ENCODE data around the gene CDHR4. TPM values are rescaled to one million over a fixed set of nuclear protein-coding genes. Genes with fewer than 3 reads are reported as not detected.

Gene CDHR4
- total and polyA plus RNA-seq, 2 of the 8 experiments (the other 6 are each of a cell fraction or from before 2014, with no cell fraction given) = 0.50 to 0.60 TPM

DNA sequence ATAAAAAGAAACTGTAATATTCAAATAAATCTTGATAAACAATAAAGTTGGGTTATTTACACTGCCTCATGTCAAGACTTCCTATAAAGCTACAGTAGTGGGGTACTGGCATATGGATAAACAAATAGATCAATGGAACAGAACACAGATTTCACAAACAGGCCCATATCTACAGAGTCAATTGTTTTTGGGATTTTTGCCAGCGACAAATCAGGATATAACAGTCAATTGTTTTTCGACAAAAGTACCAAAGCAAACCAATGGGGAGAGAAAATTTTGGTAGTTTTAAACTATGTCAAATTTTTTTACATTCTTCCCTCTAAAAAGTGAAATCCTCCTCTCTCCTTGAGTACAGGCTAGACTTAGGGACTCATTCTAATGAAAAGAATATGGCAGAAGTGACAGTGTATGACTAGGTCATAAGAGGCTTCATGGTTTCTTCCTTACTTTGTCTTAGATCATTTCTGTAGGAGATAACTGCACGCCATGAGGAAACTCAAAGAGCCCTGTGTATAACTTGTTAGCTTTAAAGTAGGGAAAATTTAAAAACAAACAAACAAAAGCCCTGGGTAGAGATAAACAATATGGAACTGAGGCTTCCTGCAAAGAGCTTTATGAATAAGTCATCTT is 30.3 kb downstream of the CDHR4 start (continued):
- TF ChIP-seq KDM5A (IDR thresholded peaks at IDR 0.05; ENCODE audit: low read length) (no peak), POLR2AphosphoS5 (IDR thresholded peaks at IDR 0.05; ENCODE audit: low read depth, low read length) (no peak), KDM4A (IDR thresholded peaks at IDR 0.05; ENCODE audit: low read depth, low read length, severe bottlenecking) (no peak), HDAC2 (IDR thresholded peaks at IDR 0.05; ENCODE audit: borderline replicate concordance in 1 of 2, low read depth in 2 of 2, low read length in 2 of 2) (no peak), NANOG (IDR thresholded peaks at IDR 0.05; ENCODE audit: insufficient read depth, low read depth, low read length, poor library complexity, severe bottlenecking) (no peak)
